Subcutaneous adipose tissue (tissue), 4 donors: ENCODE measurements around the gene MGA. TPM values are rescaled to one million over a fixed set of nuclear protein-coding genes. Genes with fewer than 3 reads are reported as not detected.

ENCODE experiments used
- total RNA-seq, 4 donors: library from RNA; depleted of rRNA; stranded (reverse); fragments of >200 nt; gene quantifications; one replicate each; pipeline ENCODE4 v1.1.0, GENCODE V29; 2016
- TF ChIP-seq, protein P1 (sequence below): fragments of 450-650 bp; IDR thresholded peaks from one replicate; pipeline ENCODE4 v1.5.1; 2016; ENCODE audit warnings: low read depth, mild to moderate bottlenecking, control low read depth, antibody characterized with exemption, moderate library complexity

Gene MGA
- total RNA-seq, 4 donors from 2014 or later: 29.1 to 43.4 (median 33.3) TPM

DNA sequence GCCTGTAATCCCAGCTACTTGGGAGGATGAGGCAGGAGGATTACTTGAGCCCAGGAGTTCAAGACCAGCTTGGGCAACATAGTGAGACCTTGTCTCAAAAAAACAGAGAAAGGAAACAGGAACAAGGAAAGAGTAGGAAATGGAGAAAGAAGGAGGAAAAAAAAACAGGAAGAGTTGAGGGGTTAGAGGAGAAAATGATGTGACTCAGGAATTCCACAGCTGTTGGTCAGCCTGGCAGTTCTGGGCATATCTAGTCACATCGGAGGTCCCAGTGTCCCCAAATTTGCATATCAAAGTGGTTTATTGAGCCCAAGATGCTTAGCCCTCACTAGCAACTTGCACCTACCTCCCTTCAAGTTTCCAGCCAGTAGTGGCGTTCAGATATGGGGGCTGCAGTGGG, 148.9 kb downstream of the MGA start:
- TF ChIP-seq, protein P1, sequence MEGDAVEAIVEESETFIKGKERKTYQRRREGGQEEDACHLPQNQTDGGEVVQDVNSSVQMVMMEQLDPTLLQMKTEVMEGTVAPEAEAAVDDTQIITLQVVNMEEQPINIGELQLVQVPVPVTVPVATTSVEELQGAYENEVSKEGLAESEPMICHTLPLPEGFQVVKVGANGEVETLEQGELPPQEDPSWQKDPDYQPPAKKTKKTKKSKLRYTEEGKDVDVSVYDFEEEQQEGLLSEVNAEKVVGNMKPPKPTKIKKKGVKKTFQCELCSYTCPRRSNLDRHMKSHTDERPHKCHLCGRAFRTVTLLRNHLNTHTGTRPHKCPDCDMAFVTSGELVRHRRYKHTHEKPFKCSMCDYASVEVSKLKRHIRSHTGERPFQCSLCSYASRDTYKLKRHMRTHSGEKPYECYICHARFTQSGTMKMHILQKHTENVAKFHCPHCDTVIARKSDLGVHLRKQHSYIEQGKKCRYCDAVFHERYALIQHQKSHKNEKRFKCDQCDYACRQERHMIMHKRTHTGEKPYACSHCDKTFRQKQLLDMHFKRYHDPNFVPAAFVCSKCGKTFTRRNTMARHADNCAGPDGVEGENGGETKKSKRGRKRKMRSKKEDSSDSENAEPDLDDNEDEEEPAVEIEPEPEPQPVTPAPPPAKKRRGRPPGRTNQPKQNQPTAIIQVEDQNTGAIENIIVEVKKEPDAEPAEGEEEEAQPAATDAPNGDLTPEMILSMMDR: no peak

DNA sequence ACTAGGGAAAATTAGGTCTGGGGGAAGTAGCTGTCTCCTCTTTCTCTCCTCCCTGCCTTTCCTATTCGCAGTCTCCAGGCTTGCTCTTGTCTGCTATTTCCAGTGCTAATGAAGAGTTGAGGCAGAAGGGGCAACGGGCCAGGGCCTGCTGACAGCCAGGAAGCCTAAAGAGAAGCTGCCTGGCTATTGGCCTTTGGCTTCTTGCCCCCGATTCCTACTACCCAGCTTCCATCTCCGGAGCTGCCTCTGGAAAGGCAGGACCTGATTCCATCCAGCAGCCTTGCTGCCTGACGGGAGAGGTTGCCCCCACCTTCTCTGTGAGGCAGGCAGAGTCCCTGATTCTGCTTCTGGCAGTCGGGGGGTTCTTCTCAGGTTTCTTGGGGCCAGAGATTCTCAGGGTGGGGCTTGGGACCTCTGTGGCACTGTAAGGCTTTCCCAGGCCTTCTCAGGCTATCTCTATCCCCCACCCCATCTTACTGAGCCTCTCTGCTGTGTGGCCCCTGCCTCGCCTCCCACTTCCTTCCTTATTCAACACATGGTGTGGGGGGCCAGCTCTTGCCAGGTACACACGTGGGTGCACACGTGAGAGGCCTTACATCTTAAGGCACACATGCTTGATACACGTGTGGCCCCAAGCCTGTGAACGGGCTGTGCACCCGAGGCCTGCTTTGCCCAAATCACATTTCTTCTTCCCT, 149.5 kb downstream of the MGA start:
- TF ChIP-seq, protein P1: no peak

DNA sequence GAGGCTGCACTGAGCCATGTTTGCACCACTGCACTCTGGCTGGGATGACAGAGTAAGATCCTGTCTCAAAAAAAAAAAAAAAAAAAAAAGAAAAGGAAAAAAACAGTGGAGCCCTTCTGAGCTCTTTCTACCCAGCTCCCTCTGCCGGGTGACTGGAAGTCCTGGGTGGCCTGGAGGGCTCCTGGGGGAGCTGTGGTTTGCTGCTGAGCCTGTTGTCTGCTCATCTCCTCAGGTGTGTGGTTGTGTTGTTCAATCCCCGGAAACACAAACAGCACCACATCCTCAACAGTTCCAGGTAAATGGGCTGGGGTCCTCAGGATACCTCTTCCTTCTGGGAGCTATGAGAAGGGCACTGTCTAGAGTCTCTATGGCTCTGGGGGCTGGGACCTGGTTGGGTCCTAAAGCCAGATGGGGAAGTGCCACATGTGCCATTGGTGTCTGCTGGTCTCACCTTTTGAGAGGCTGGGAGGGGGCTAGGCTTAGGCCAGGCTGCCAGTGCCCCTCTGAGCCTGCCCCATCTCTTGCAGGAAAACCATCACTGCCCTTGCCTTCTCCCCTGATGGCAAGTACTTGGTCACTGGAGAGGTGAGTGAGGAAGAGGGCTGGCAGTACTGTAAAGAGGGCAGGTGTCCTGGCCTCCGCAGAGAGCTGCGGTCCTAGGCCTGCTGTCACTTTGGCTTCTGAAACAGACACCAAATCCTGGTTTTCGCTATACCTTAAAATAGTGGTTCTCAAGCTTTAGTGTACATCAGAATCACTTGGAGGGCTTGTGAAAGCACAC, 150.6 kb downstream of the MGA start:
- TF ChIP-seq, protein P1: no peak

DNA sequence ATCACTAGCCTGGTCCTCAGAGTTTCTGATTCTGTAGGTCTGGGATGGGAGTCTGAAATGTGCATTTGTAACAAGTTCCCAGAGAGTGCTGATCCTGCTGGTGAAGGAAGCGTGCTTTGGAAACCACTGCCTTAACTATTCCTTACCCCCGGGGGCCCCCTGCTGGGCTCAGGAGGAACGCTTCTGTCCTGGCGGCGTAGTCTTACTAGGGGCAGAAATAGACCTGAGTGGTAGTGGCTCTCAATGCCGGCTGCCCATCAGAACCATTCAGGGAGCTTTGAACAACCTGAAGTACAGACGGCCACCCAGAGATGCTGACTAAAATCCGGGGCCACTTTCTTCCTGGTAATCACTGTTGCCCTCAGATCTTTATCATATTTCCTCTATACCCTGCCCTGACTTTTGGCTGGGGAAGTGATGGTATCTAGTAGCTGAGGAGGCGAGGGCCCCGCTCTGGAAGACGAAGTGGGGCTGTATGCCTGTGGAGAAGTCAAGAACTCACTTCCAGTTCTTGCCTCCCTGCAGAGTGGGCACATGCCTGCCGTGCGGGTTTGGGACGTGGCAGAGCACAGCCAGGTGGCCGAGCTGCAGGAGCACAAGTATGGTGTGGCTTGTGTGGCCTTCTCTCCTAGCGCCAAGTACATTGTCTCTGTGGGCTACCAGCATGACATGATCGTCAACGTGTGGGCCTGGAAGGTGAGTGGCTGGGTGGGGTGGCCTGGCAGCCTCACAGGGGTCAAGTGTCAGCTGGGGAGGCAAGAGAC, 151.4 kb downstream of the MGA start:
- TF ChIP-seq, protein P1: no peak

DNA sequence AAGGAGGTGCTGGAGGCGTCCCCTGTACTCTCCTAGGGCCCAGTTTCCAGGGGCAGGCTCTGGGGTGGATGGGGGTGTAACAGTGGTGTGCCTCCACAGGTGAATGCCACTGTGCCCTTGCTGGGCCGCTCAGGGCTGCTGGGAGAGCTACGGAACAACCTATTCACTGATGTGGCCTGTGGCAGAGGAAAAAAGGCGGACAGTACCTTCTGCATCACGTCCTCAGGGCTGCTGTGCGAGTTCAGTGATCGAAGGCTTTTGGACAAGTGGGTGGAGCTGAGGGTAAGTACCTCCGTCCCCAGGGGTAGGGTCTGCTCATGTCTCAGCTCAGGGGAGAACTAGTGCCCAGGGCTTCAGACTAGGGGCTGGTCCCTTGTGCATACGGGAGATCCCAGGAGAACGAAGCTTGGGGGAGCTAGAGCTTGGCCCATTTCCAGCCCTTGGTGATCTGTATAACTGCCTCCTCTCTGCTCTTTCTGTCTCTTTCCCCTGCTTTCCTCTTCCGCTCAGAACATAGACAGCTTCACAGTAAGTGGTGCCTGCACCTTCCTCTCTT, 152.7 kb downstream of the MGA start:
- TF ChIP-seq, protein P1: no peak

DNA sequence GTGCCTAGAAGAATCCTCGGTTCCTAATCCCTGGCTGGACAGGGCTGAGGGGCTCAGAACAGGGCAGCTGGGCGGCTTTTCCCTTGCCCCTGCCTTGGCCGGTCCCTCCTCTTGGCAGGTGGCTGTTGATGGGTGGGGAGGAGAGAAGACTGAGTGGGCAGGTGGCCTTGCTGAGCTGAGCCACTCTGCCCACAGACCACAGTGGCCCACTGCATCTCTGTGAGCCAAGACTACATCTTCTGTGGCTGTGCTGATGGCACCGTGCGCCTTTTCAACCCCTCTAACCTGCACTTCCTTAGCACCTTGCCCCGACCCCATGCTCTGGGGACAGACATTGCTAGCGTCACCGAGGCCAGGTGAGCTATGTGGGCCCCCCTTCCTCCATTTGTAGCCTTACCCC, 153.2 kb downstream of the MGA start:
- TF ChIP-seq, protein P1: no peak
